Right forelimb (tissue), 1 donor: Measurements from ENCODE around the gene TDRKH.
"Not testable (repeated sequence)": the region's sequence is repeated elsewhere in the genome, so short reads cannot be mapped to it uniquely, and the experiment has no call there.

Experiments
- DNase-seq: peaks from one replicate; pipeline ENCODE4 v3.0.0-alpha.2; 2018

Gene TDRKH

DNA sequence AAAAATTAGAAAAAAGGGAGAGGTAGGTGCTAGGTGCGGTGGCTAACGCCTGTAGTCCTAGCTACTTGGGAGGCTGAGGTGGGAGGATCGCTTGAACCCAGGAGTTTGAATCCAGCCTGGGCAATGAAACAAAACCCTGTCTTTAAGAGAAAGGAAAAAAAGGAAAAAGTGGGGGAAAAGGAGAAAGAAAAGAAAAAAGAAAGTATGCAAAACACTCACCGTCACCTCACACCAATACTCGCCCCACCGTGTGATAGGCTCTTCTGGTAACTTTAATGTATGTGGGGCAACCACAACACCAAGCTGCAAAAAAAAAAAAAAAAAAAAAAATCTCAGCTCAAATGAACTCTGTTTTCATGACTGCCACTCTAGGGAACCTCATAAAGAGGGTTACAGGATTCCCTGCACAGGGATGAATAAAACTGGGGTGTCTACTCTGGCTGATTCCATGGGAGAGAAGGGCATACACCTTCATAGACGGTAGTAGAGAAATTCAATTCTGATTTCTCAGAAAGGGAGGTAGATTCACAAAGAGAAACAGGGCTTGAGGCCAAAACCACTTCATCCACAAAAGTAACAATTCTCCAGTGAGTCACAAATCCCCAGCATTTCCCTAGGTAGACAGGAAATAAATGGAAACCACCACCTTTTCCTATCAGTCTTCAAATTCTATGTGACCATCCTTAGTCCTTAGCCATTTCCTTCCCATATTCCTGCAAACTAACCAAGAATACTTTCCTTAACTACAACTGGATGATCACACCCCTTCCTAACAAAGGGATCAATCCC, 29.5 kb downstream of the TDRKH start:
- DNase-seq: no peak

- DNase-seq: no peak
Measured at GRCh38 chr1:151759241-151759640, 31.1 kb downstream of the TDRKH start.

DNA sequence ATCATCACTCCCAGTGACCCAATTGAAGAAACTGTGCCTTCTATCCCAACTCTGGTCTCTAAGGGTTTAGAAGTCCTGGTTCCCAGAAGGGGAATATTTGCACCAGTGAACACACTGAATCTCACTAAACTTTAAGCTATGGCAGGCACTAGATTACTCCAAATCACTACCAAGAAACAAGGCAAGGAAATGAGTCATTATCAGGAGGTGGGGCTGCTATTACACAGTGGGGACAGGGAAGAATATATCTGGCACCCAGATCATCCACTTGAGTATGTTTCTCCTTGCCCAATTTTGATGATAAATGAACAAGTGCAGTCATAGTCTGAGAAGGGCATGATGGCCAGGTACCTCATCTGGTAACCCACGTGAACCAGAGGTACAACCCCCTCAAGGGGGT, 34.0 kb downstream of the TDRKH start:
- no peak for DNase-seq

DNA sequence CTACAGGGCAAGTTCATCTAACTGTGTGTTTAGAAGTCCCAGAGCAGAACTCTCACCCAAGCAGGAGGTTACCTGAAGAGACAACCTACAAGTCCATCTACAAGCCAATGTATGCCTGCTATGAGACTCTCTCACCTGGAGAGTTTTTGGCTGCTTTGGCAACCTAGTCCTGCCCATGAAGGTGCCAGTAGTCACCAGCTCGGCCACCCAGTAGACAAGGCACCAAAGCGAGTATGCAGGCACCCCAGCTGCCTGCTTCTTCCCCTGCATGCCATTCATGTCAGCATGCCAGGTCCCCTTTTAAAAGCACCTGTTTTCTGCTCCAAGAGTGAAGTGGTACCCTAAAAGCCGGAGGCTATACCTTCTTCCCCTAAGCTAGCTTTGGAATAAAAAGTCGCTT, 48.8 kb downstream of the TDRKH start:
- DNase-seq: no peak

DNA sequence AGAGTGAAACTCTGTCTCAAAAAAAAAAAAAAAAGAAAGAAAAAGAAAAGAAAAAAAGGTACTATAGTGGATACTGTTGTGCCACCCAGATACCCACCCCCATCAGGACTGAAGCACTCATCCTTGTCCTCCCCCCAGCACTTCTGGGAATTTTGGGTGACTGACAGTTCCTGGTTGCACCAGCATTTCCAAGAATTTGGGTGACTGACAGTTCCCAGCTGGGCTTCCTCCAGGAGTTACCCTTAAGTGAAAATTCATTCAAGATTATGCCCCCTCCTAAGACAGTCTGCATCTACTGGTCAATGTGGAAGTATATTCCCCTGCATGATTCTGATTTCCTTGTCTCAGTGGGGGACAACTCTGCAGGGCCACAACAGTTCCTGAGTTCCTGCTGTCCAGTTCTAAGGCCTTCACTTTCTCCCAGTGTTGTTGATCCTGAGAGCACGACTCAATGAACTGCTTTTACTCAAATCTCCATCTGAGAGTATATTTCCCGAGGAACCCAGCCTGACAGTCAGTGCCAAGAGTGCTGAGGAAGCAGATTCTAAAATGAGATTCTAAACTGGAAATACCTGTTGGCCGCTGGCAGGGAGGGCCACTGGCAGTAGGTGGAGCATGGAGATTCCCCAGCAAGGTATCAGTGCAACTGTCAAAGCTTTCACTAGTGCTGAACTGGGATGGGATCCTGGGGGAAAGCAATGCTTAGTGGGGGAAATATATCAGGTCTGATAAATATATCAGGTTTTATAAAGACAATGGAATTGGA, 50.5 kb downstream of the TDRKH start:
- DNase-seq: no peak

GRCh38 chr1:151737479-151737878, 52.8 kb downstream of the TDRKH start:
- no peak for DNase-seq

DNA sequence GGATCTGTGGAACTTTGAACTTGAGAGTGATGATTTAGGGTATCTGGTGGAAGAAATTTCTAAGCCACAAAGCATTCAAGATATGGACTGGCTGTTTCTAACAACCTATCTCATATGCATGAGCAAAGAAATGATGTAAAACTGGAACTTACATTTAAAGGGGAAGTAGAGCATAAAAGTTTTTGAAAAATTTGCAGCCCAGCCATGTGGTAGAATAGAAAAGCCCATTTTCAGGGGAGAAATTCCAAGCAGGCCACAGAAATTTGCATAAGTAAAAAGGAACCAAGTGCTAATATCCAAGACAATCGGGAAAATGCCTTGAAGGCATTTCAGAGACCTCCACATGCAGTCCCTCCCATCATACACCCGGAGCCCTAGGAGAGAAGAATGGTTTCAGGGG, 53.3 kb downstream of the TDRKH start:
- DNase-seq: no peak

DNA sequence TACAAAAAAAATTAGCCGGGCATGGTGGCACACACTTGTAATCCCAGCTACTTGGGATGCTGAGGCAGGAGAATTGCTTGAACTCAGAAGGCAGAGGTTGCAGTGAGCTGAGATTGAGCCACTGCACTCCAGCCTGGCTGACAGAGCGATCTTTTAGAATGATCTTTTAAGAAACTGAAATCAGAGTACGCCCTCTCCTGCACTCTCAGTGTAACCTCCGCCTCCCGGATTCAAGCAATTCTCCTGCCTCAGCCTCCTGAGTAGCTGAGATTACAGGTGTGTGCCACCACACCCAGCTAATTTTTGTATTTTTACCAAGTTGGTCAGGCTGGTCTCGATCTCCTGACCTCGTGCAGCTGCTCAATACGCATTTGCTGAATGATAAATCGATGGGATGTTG, 56.3 kb downstream of the TDRKH start:
- DNase-seq: not testable (repeated sequence)

DNA sequence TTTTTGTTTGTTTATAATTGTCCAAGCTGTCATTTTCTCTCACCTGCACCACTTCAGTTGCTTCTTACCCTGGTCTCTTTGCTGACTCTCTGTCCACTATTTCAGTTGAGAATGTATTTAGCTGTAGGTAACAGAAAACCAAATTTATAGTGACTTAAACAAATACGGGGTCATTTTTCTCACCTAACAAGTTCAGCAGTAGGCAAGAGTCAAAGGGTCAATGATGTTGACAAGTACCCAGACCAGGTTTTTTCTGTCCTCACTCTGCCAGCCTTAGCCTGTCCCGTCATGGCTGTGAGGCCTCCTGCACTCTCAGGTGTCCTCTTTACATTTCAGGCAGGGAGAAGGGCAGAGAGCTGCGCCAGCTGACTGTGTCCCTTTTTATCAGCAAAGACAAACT, 57.2 kb downstream of the TDRKH start:
- DNase-seq: no peak

- DNase-seq: no peak
Measured at GRCh38 chr1:151729966-151730291, 60.4 kb downstream of the TDRKH start.

- DNase-seq: no peak
Measured at GRCh38 chr1:151729157-151729965, 60.9 kb downstream of the TDRKH start.

GRCh38 chr1:151728151-151729054, 61.9 kb downstream of the TDRKH start:
- DNase-seq: no peak

DNA sequence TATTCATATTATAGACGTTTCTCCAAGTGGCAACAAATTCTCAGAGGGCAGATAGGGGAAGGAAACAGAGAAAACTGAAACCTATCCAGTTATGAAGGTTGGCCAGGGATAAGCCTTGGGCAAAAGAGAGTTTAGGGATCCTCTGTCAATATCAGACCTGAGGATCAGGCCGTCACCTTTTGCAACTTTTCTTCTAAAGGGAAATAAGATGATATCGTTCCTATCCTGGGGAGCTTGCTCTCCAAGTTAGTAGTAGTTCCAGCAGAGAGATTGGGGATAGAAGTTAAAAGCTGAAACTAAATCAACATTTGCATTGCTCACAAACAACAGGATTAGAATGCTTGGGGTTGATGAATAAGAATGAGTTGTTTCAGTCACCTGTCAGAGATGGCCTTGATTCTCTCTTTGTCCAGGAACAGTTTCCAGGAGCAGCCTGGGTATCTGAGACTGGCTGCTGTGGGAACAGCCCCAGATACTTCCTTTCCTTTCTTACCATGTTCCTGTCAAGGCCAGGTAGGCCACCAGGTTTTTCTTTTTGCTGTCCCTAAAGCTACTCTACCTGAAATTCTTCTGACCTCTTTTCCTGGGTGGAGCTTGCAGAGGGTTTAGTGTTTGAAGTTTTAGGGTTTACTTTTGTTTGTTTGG, 66.5 kb downstream of the TDRKH start:
- no peak for DNase-seq
